NCI-H2196 (cell line): ENCODE data around the gene DMBT1.
A peak's percentile ranks its signal among the peaks of the same experiment; 100 is the strongest.

Experiments
- DNase-seq: peaks from one replicate; lab custom pipeline; 2025; ENCODE audit not compliant: unreplicated experiment; lab: John Stamatoyannopoulos, UW

The DMBT1 gene

DNA sequence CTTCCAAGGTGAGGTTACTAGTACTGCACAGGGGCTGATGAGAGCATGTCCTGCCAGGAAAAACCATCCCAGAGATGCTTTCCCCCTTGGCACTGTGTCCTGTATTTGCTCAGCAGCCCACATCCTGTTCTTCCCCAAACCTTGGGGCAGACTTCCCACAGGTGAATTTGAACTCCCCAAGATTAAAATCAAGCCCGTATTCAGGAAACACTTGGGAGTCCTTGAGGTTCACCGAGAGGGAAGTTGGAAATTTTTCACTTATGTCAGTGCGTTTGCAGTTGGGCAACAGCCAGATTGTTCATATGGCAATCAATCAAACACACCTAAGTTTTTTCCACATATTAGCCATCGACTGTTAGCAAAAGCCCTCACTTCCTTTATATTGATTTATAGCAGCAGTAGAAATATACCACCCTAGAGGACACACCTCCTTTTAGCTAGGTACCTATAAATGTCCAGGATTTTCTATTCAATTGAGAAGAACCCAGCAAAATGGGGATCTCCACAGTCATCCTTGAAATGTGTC is at the start of gene DMBT1:
Gene DMBT1 (plus strand): TSS at position 476 of the 526 bp plus-strand sequence. CDS start 17 bp downstream, at position 493.
- DNase-seq = no peak

DNA sequence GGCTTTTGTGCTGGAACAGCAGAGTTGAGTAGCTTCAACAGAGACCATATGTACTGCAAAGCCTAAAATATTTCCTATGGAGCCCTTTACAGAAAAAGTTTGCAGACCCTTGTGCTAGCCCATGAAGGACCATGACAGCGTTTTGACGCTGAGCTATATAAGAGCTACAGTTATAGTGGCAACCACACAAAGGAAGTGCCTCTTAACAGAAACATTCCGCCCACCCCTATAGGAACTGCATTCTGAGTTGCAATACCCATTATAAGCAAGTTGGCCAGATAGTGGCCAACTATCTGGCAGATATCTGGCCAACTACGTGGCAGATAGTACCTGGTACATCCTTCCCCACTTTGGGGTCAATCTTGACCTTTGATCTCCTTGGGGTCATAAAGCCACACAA is 47.5 kb upstream of the DMBT1 start:
- no peak for DNase-seq

DNA sequence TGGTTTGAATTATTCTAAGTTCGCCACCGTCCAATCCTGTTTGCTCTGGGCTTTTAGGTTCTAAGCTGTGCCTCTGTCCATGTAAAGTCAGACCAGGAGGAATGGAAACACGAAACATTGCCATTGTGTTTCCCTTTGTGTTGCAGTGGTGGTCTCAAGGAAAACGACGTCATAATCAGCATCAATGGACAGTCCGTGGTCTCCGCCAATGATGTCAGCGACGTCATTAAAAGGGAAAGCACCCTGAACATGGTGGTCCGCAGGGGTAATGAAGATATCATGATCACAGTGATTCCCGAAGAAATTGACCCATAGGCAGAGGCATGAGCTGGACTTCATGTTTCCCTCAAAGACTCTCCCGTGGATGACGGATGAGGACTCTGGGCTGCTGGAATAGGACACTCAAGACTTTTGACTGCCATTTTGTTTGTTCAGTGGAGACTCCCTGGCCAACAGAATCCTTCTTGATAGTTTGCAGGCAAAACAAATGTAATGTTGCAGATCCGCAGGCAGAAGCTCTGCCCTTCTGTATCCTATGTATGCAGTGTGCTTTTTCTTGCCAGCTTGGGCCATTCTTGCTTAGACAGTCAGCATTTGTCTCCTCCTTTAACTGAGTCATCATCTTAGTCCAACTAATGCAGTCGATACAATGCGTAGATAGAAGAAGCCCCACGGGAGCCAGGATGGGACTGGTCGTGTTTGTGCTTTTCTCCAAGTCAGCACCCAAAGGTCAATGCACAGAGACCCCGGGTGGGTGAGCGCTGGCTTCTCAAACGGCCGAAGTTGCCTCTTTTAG is 46.3 kb upstream of the DMBT1 start:
- DNase-seq = no peak

DNA sequence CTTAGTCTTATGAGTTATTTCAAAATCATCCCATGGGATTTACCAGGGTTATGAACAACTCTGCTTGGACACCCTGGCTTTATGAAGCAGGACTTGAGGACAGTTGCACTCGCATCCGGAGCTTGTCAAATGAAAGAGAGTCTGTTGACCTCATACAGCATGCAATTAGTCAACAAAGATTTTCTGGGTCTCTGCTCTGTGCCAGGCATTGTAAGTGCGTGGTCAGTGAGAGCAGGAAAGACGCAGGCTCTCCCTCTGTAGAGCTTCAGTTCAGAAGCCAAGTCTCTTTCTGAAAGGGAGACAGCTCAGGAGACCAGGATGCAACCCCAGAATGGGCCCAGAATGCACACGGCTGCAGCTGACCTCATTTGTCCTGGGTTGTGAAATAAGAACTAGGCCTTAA is 45.5 kb upstream of the DMBT1 start:
- no peak for DNase-seq

DNA sequence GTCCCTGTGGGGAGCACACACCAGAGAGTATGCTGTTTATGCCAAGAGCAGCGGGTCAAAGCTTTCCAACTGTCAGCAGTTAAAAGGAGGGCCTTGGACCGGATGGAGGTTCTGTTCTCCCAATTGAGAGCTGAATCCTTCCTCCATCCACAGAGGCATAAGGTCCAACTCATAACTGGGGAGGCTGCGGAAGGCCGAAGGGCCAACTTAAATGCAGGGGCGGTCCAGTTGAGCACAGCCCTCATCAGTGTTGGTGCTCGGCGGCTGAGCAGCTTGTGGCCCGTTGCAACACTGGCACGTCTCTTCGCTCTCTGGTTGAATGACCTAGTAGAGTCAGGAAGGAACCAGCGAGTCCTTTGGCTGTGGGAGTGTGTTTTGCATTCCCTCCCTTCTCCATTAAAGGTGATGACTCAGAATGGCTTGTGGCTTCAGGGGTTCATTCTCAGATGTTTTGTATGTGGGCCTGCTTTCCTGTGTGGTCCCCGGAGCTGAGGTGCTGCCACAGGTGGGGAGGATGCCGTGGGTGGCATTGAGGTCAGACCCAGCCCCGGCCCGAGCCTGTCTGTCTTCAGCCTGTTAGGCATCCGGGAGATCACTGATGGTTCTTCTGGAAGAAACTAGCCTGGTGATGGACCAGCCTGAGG is 44.8 kb upstream of the DMBT1 start:
- no peak for DNase-seq

DNA sequence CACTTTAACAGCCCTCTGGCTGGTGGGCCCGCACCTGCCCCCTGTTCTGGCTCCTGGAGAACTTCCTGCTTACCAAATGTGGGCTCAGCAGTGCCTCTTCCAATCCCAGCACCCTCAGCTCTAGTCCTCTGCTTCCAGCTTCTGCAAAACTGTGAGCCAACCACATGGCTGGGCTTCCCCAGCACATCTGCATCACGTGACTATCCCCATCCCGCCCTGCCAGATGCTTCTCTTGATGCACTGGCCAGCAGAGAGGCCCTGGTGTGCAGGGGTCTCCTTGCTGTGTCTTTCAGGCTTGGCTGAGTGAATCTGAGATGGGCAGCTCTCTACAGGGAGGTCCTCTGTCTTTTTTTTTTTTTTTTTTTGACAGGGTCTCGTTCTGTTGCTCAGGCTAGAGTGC is 43.8 kb upstream of the DMBT1 start:
- DNase-seq = no peak

DNA sequence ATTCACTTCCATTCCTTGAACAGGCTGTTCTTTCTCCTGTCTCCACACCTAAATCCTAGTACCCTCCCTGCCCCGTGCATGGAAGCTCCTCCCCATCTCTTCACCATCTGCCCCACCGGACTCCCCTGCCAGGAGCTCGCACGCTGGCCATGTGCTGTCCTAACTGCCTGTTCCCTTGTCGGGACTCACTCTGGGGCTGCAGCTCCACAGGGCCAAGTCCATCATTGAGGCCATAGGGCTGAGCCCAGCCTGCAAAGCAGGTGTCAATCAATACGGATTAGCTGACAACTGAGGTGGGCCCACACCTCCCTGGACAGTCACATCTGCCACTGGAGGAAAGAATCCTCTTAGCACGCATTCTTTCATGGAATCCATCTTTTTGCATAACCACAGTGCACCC is 41.4 kb upstream of the DMBT1 start:
- no peak for DNase-seq

DNA sequence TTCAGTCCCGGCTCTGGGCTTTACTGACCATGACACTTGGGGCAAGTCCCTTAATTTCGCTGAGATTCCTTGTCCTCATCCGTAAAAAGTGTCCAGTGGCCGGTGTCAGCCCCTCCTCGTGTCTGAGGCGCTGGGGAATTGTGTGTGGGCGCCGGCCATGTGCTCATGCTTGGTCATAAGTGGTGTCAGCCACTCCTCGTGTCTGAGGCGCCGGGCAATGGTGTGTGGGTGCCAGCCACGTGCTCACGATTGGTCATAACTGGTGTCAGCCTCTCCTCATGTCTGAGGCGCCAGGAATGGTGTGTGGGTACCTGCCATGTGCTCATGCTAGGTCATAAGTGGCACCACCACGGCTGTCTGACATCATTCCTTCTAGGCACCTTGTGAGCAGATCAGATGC is 40.7 kb upstream of the DMBT1 start:
- no peak for DNase-seq

DNA sequence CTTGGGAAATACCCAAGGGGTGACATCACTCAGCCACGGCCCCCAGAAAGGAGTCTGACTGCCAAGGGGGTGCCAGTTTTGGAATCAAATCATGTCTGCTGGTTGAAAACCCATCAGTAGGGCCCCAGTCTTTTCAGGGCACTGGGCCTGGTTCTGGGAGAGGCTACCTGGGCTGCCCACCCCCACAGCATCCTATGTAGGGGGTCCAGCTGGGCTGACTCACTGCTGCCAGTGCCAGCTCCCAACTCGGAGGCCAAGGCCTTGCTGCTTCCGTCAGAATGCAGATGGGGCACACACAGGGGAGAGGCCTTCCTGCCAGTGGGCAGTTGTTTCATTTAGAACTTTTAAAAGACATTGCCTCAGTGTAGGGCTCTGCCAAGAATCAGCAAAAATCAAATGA is 39.5 kb upstream of the DMBT1 start:
- no peak for DNase-seq

DNA sequence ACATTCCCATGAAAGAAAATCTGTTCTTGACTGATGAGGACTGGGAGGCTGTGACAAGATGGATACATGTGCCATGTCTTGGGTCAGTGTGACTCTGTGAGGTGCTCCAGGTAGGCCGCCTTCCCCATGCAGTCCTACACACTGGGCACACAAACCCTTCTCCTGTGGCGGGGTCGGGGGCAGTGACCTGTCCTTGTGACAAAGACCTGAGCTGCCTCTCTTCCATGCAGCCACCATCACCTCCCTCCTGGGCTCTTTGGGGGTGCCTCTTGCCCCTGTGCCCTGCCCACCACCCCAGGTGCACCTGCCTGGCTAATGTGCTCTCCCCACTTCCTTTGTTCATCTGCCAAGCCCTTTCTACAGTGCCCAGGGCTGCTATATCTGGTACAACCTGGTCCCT is 35.7 kb upstream of the DMBT1 start:
- no peak for DNase-seq

DNA sequence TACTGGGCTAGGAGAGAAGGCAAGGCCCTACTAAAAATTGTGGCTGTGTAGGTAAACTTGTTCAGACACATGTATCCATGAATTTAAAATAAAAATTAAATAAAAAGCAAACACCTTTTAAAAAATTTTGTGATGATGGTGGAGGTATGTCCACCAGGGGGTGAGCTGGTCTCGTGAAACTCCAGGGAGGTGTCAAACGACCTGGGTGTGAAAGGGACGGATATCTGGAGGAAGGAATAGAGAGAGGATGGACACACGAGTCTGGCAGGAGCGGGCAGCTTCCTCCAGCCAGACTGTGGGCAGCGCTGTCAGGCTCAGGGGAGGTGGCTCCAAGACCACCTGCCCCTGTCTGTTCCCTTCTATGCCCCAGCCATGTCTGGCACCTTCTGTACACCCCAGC is 34.8 kb upstream of the DMBT1 start:
- DNase-seq = no peak

DNA sequence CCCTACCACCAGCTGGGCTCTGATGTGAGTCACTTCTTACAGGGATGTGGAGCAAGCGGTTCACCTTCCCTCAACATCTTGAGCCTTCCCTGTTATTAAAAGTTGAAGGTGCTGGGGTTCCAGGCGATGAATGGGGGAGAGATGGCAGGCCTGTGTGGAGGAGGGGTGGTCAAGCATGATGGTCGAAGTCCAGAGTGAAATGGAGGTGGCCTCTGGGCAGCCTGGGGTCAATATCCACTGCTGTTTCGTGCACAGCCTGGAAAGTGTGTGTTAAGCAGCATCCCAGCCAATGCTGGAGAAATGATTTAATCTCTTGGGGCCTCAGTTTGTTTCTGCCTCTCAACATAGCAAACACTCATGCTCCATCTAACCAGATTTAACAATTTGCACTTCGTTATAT is 33.7 kb upstream of the DMBT1 start:
- DNase-seq = no peak

DNA sequence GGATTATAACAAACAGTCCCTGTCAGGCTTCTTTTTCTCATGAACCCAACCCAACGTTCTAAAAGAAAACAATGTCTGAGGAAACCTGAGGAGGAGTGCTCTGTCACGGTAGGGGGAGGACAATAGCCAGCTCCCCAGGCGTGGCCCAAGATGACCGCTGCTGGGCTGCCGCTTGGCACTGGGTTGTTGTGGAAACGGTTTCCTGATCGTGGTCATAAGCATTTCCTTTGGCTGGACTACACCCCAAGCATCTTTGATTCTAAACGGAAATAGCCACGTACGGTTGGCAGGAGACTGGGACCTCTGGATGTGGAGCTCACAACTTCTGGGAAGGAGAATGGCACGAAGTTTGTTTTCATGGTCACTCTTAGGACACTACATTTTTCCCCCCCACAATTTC is 30.4 kb upstream of the DMBT1 start:
- no peak for DNase-seq

DNA sequence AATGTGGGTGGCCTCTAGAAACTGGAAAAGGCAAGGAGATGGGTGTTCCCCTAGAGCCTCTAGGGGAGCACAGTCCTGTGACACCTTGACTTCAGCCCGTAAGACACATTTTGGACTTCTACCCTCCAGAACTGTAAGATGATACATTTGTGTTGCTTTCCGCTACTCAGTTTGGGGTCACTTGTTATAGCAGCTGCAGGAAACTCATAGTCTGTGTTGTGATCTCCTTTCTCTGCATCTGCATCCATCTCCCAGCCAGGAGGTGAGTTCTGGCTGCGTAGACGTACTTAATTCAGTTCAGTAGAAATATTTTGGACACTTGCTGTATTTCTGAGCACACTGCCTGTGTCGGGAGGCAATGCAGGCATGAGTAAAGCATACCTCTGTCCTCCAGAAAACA is 29.3 kb upstream of the DMBT1 start:
- no peak for DNase-seq

DNA sequence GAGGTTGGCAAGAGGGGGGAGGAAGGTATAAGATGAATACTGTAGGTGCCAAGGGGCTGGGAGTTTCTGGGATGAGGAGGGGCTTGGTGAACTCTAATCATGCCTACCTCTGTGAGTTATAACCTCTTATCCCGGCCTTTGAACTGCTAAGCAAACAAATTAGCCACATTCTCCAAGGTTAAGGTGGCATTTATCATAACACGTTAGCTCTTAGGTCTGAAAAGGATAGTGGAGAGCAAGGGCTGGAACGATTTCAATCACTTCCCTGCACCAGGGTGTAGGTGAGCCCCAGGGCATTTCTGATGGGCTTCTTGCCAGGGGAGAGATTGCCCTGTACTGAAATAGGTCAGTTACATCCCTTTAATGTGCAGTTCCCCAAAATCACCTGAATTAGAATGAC is 28.6 kb upstream of the DMBT1 start:
- peak; percentile 20 for DNase-seq

DNA sequence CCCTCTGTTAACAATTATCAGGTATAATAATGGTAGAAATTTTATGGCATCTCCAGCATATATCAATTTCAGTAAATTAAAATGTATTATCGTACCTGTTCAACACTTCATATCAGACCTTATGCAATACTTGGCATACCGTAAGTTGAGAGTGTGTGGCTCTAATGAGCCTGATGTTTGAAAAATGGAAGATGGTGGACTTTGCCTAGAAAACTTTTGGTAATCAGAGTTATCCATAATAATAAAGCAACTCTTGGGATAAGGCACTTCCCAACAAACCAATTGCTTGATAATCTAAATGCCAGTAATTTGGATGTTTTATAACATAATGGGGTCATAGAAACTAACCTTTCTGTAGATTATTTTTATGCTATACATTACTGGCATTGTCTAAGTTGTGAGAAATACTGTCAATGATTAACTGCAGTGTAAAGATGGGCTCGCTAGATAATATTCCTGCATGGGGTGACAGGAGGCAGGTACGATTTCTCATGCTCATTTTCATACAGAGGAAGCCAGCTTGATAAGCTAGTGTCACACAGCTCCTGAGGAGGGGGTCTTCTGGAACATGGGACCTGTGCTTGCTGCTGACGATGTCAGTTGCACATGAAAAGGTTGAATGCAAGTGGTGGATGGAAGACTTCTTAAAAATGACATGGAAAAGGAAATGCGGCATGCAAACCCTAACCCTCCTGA is 27.8 kb upstream of the DMBT1 start:
- no peak for DNase-seq

DNA sequence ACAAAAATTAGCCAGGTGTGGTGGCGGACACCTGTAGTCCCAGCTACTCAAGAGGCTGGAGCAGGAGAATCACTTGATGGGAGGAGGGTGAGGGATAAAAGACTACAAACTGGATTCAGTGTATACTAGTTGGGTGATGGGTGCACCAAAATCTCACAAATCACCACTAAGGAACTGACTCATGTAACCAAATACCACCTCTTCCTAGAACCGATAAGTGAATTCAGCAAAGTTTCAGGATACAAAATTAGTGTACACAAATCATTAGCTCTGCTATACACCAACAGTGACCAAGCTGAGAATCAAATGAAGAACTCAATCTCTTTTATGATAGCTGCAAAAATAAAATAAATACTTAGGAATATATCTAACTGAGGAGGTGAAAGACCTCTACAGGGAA is 23.0 kb upstream of the DMBT1 start:
- no peak for DNase-seq

DNA sequence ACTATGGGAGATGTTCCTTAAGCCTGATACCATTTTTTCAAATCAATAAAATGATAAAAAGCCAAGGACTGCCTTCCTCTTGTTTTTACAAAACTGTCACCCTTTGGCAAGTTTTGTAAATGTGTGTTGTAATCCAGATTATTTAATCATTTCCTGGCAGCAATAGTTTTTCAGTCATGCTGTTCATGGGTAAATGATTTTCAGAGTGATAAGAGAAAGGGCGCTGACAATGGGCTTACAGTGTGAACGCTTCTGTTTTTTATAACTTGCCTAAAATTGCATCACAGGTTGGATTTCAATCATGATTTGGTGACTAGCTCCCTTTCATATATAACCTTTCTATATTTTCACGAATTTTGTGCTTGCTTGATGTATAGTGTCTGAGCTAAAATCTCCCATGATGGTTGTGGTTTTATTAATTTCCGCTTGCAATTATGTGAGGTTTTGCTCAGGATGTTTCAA is 19.0 kb upstream of the DMBT1 start:
- DNase-seq = no peak

DNA sequence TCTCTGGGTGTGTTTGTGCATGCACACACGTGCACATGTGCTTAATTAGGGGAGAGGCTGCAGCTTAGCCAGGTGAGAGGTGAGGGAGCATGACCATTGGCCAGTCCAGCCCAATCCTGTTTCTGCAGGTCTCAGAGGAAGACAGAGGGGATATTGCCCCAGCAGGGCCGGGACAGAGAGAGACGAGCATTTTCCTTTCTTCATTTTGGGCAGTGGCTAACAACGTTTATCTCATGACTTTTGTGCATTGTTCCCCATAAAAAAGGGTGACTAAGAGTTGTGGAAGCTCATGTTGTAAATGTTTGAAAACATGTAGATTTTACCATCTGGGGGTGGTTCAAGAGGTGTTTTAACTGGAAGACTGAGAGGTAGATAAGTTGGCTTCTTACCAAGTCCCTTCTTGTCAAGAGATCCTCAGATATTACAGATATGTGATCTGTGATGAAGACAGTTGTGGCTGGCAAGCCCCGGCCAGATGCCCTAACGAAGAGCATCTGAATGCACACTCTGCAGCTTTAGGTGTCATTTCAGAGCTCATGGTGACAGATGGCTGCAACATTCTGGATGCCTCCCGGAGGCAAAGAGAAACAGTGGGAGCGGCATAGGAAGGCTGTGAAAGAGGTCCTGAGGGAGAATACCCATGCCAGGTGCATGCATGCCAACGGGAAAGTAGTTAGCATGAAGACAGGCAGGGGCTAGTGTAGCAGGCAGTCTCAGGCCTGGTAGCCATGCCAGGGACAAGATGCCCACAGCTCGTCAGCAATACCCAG is 16.7 kb upstream of the DMBT1 start:
- no peak for DNase-seq

DNA sequence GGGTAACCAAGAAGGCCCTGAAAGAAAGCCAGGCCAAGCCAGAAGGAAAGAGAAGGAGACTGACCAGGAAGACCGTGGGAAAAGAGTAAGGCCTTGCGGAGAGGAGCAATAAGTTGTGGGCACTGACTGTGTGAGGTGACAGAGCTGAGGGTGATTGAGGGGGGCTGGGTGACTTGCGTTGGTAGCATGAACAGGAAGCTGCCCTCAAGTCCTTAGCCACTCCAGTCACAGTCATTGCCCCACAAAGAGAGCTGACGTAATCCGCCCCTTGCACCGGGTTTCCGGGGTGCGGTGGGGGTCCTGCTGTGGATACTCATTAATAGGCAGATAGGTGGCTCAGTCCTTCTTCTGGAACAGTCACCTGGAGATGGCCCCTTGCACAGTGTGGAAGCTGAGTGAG is 16.1 kb upstream of the DMBT1 start:
- DNase-seq = no peak

DNA sequence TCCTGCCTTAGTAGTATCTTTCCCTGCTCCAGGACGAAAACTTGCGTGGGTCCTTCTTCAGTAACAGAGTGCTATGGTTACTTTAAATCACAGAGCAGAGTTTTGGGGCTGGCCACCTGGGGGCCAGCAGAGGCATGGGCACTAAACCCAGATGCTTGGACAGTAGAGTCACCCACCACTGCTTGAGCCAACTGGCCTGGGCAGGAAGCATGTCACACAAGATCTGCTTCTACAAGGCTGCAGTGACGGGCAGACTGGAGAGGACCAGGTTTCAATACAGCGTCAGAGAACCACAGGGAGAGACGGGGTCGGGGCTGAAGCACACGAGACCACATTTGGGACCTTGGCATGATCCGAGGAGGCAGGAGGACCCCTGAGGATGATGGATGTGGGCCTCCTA is 14.3 kb upstream of the DMBT1 start:
- DNase-seq = no peak
